GM21619 (cell line): ENCODE measurements around the gene DTNB.

Experiments
- ATAC-seq: cut with Tn5 transposase; IDR thresholded peaks from one replicate; pipeline ENCODE4 v1.9.1; 2021; ENCODE audit not compliant: unreplicated experiment

The DTNB gene

GRCh38 chr2:25400576-25401216 is 272.7 kb downstream of the DTNB start:
- ATAC-seq = no peak

- ATAC-seq = no peak
Observed at GRCh38 chr2:25400169-25400568, 273.2 kb downstream of the DTNB start.

- ATAC-seq = no peak
Observed at GRCh38 chr2:25398534-25398933, 274.8 kb downstream of the DTNB start.

- ATAC-seq = no peak
Observed at GRCh38 chr2:25397777-25398176, 275.6 kb downstream of the DTNB start.

GRCh38 chr2:25389161-25389560 is 284.2 kb downstream of the DTNB start:
- ATAC-seq = no peak

- ATAC-seq = no peak
Observed at GRCh38 chr2:25388491-25388890, 284.9 kb downstream of the DTNB start.

GRCh38 chr2:25387876-25388449 is 285.4 kb downstream of the DTNB start:
- ATAC-seq = no peak

GRCh38 chr2:25386971-25387875 is 286.2 kb downstream of the DTNB start:
- ATAC-seq = no peak

GRCh38 chr2:25385910-25386309 is 287.5 kb downstream of the DTNB start:
- ATAC-seq = no peak

GRCh38 chr2:25383806-25384205 is 289.6 kb downstream of the DTNB start:
- no peak for ATAC-seq

- ATAC-seq = no peak
Observed at GRCh38 chr2:25381502-25381901, 291.9 kb downstream of the DTNB start.

- ATAC-seq = no peak
Observed at GRCh38 chr2:25380586-25381375, 292.6 kb downstream of the DTNB start.

- ATAC-seq = no peak
Observed at GRCh38 chr2:25380023-25380422, 293.4 kb downstream of the DTNB start.

- ATAC-seq = no peak
Observed at GRCh38 chr2:25379535-25379934, 293.8 kb downstream of the DTNB start.

GRCh38 chr2:25378731-25379490 is 294.5 kb downstream of the DTNB start:
- no peak for ATAC-seq

GRCh38 chr2:25377822-25378421 is 295.5 kb downstream of the DTNB start:
- ATAC-seq = no peak

- peak; percentile 95 for ATAC-seq
Observed at GRCh38 chr2:25376750-25377621, 296.4 kb downstream of the DTNB start.

GRCh38 chr2:25375989-25376545 is 297.3 kb downstream of the DTNB start:
- ATAC-seq = no peak
